Pancreas (tissue), 10 donors: ENCODE measurements around the gene GSTO2. TPM values are rescaled to one million over a fixed set of nuclear protein-coding genes. Genes with fewer than 3 reads are reported as not detected.
"Not testable (repeated sequence)": the region's sequence is repeated elsewhere in the genome, so short reads cannot be mapped to it uniquely, and the experiment has no call there.

Source experiments
- ATAC-seq, 4 donors: fragments of 200-7000 bp; cut with Tn5 transposase; one replicate each; pipeline versions ENCODE4 v1.8.0 to v1.9.1; 2020; ENCODE audit warnings: mild to moderate bottlenecking in 4 of 4, moderate library complexity in 4 of 4
- DNase-seq, 6 donors: peaks; one replicate each; pipeline ENCODE4 v3.0.0-alpha.2; 2020
- FAIRE-seq: peaks from 2 replicates; lab custom pipeline; 2012; peaks lifted over from hg19 to GRCh38; lab: Jason Lieb, UNC
- H3K27ac ChIP-seq, 4 donors: fragments of 200-600 bp; sonication (generic); 1 replicate in 3 of 4; 2 replicates in 1 of 4; pipeline versions ENCODE4 v1.5.0 to v1.8.0; 2020
- H3K27me3 ChIP-seq, 4 donors: fragments of 200-600 bp; one replicate each; pipeline ENCODE4 v1.8.0; 2021
- H3K36me3 ChIP-seq, 3 donors: fragments of 200-600 bp; sonication (generic) in 1 of 3; one replicate each; pipeline versions ENCODE4 v1.5.0 to v1.8.0; 2020 to 2021
- H3K4me1 ChIP-seq, 3 donors: fragments of 200-600 bp; one replicate each; pipeline ENCODE4 v1.8.0; 2021
- H3K4me3 ChIP-seq, 4 donors: fragments of 200-600 bp; sonication (generic) in 2 of 4; one replicate each; pipeline versions ENCODE4 v1.5.0 to v1.8.0; 2020 to 2021
- H3K9me3 ChIP-seq, 4 donors: fragments of 200-600 bp; one replicate each; pipeline ENCODE4 v1.8.0; 2021
- WGBS, 2 donors: extraction: QIAGEN DNeasy Blood & Tissue Kit; methylation state at CpG; one replicate each; pipeline ENCODE4 v1.1.7; 2013; 5-methylcytosine and 5-hydroxymethylcytosine counted together
- intact Hi-C, 3 donors: fragments of 100-400 bp; cut with DNase I; formaldehyde crosslinking; loops; one replicate each; pipeline versions ENCODE4 v1.11.1 to v1.14.2; 2022
- polyA plus RNA-seq, 2 donors: library from polyadenylated mRNA; stranded (reverse); fragments of 200-250 nt; gene quantifications; one replicate each; pipeline ENCODE4 v1.2.3, GENCODE V29; 2013
- total RNA-seq, 6 donors: library from RNA; stranded (reverse); fragmentation: NEBNext Ultra II Directional in 4 of 6; extraction: Animal tissue kit (Norgen Biotek cat#: 25700) in 4 of 6; gene quantifications; one replicate each; pipeline versions ENCODE4 v1.2.1 to v1.2.4, GENCODE V29; 2021 to 2023
- TF ChIP-seq, protein P1 (sequence below), 4 donors: fragments of 200-600 bp; sonication (generic) in 3 of 4; IDR thresholded peaks; one replicate each; pipeline versions ENCODE4 v1.5.0 to v1.8.0; 2021; ENCODE audit warnings: antibody characterized with exemption in 4 of 4
- donor health status: healthy with polysubstance abuse.
- donor health status: DM: no; HTN: no; CAD: no; lungs with moderate emphysema.
- donor health status: DM: no; HTN: no; CAD: no.
- donor health status: control.
- donor health status: control.
- donor health status: Bipolar disorder and iron deficiency.
- donor health status: DM: yes; HTN: yes; CAD: no.
- donor health status: DM: no; HTN: no; CAD: no.
- donor health status: DM: no; HTN: no; CAD: no.
- donor health status: DM: yes; HTN: yes; CAD: no.

GSTO2 gene
- total and polyA plus RNA-seq, 8 donors = 13.8 to 28.1 (median 18.2) TPM

DNA sequence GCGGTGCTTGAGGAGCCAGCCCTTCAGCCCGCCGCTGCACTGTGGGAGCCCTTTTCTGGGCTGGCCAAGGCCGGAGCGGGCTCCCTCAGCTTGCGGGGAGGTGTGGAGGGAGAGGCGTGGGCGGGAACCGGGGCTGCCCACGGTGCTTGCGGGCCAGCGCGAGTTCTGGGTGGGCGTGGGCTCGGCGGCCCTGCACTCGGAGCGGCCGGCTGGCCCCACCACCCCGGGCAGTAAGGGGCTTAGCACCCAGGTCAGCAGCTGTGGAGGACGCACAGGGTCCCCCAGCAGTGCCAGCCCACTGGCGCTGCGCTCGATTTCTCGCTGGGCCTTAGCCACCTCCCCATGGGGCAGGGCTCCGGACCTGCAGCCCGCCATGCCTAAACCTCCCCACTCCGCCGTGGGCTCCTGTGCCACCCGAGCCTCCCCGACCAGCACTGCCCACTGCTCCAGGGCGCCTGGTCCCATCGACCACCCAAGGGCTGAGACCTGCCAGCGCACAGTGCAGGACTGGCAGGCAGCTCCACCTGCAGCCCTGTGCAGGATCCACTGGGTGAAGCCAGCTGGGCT is 23.8 kb upstream of the GSTO2 start:
- intact Hi-C loops = no loop called here
- WGBS, 2 donors = 94 to 98% methylated on average over 26 to 34 of the region's 34 CpGs
- no peak for ATAC-seq

DNA sequence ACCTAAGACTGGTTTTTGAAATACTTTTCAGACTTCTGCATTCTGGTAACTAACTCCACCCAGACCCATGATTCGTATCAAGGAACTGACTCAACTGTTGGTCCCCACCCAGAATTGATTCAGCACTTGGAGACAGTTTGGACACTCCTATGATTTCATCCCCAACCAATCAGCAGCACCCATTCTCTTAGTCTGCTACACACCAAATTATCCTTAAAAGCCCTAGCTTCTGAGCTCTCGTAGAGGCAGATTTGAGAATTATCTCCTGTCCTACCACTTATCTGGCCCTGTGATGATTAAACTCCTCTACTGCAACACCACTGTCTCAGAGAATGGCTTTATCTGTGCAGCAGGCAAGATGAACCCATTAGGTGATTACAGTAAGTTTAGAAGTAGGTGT is 22.0 kb upstream of the GSTO2 start:
- no peak overlapping the region for H3K4me3 ChIP-seq
- no peak for FAIRE-seq
- H3K27ac ChIP-seq = no peak overlapping the region
- no peak for DNase-seq
- no peaks in the 10 kb centered on the region for H3K27me3 ChIP-seq
- no peaks in the 10 kb centered on the region for H3K36me3 ChIP-seq
- TF ChIP-seq, protein P1, sequence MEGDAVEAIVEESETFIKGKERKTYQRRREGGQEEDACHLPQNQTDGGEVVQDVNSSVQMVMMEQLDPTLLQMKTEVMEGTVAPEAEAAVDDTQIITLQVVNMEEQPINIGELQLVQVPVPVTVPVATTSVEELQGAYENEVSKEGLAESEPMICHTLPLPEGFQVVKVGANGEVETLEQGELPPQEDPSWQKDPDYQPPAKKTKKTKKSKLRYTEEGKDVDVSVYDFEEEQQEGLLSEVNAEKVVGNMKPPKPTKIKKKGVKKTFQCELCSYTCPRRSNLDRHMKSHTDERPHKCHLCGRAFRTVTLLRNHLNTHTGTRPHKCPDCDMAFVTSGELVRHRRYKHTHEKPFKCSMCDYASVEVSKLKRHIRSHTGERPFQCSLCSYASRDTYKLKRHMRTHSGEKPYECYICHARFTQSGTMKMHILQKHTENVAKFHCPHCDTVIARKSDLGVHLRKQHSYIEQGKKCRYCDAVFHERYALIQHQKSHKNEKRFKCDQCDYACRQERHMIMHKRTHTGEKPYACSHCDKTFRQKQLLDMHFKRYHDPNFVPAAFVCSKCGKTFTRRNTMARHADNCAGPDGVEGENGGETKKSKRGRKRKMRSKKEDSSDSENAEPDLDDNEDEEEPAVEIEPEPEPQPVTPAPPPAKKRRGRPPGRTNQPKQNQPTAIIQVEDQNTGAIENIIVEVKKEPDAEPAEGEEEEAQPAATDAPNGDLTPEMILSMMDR (IDR thresholded peaks at IDR 0.05) = no peak
- intact Hi-C loops = no loop called here
- 71 to 77% methylated on average over 2 of the region's 2 CpGs for WGBS, 2 donors
- H3K4me1 ChIP-seq = no peaks in the 10 kb centered on the region
- peak in 2 of 4 donors; percentile 66 to 73 for ATAC-seq
- H3K9me3 ChIP-seq = no peaks in the 10 kb centered on the region

More for the DNA sequence above, 23.8 kb upstream of the GSTO2 start:
- TF ChIP-seq, protein P1 (IDR thresholded peaks at IDR 0.05) = no peak
- no peaks in the 10 kb centered on the region for H3K9me3 ChIP-seq
- no peak overlapping the region for H3K4me3 ChIP-seq
- no peaks in the 10 kb centered on the region for H3K4me1 ChIP-seq
- H3K36me3 ChIP-seq = no peaks in the 10 kb centered on the region
- DNase-seq = peak in 1 of 6 donors; percentile 50
- no peak for FAIRE-seq
- no peak overlapping the region for H3K27ac ChIP-seq
- H3K27me3 ChIP-seq = no peaks in the 10 kb centered on the region

DNA sequence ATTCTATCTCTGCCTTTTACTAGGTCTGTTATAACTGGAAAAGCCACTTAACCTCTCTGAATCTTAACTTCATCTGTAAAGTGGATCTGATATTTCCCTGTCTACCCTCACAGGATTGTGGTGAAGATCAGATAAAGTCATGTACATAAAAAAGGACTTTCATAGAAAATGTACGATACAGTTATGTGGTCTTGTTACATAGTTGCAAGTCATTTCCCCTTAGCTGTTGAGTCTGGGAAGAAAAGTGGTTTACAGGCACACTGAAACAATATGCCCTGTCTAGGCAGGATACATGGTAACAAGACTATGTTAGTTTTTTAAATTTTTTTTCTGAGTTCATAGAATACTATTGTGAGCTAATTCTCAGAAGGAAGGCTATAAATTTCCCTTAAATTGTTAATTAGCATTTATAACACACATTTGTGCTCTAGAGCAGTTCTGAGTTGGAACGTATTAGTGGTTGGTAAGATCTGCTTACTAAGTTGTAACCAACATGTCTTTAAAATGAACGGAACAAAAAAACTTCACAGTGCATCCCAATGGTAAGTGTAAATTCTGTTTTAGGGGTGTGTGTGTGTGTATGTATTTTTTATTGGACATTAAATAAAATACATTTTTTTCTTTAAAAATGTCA is 21.4 kb upstream of the GSTO2 start:
- no peak overlapping the region for H3K4me3 ChIP-seq
- FAIRE-seq = no peak
- no peak for ATAC-seq

DNA sequence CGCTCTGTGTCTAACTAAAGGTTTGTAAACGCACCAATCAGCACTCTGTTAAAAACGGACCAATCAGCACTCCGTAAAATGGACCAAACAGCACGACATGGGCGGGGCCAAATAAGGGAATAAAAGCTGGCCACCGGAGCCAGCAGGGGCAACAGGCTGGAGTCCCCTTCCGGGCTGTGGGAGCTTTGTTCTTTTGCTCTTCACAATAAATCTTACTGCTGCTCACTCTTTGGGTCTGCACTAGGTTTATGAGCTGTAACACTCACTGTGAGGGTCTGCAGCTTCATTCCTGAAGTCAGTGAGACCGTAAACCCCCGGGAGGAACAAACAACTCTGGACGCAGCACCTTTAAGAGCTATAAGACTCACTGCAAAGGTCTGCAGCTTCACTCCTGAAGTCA is 20.1 kb upstream of the GSTO2 start:
- H3K4me1 ChIP-seq, intact Hi-C loops: not testable (repeated sequence)

More for the DNA sequence above, 21.4 kb upstream of the GSTO2 start:
- DNase-seq = no peak
- H3K36me3 ChIP-seq = no peaks in the 10 kb centered on the region
- TF ChIP-seq, protein P1 (IDR thresholded peaks at IDR 0.05) = no peak
- 71 to 84% methylated on average over 3 of the region's 3 CpGs for WGBS, 2 donors
- intact Hi-C loops = no loop called here
- no peaks in the 10 kb centered on the region for H3K4me1 ChIP-seq
- no peak overlapping the region for H3K27ac ChIP-seq
- H3K27me3 ChIP-seq = no peaks in the 10 kb centered on the region
- no peaks in the 10 kb centered on the region for H3K9me3 ChIP-seq

DNA sequence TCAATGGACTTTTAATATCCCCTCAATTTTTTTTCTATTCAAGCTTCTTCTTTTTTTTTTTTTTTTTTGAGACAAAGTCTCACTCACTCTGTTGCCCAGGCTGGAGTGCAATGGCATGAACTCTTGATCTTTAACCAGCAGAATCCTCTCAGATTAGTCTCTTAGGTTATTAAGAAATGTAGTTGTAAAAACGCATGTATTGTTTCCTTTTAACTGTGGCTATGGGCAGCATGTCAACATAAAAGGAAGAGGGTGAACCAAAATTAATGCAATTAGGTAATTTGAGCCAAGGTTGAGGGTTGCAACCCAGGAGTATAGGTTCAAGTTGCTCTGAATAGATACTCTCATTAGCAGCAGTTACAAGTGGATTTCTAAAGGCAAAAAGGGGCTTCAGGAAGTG is 18.6 kb upstream of the GSTO2 start:
- H3K27ac ChIP-seq = no peak overlapping the region
- no peaks in the 10 kb centered on the region for H3K36me3 ChIP-seq
- WGBS, 2 donors = 19 to 31% methylated on average over 1 of the region's 1 CpG
- no peak for ATAC-seq
- H3K4me1 ChIP-seq = peaks cover 0 to 9% (median 2%) of the 10 kb centered on the region in 3 donors
- H3K9me3 ChIP-seq = no peaks in the 10 kb centered on the region
- no peak for FAIRE-seq
- TF ChIP-seq, protein P1 (IDR thresholded peaks at IDR 0.05) = no peak
- DNase-seq = no peak
- no peak overlapping the region for H3K4me3 ChIP-seq
- intact Hi-C loops = no loop called here
- no peaks in the 10 kb centered on the region for H3K27me3 ChIP-seq

More for the DNA sequence above, 20.1 kb upstream of the GSTO2 start:
- not testable (repeated sequence) for H3K9me3 ChIP-seq, H3K27ac ChIP-seq, H3K36me3 ChIP-seq, FAIRE-seq, ATAC-seq, H3K4me3 ChIP-seq, H3K27me3 ChIP-seq, DNase-seq
- 71 to 79% methylated on average over 11 of the region's 11 CpGs for WGBS, 2 donors
